ENCODE data around the gene CTDNEP1. TPM values are rescaled to one million over a fixed set of nuclear protein-coding genes. Genes with fewer than 3 reads are reported as not detected.

The CTDNEP1 gene
- total and polyA plus RNA-seq, 2 of the 4 experiments (the other 2 are of a cell fraction) = 23.8 to 132 TPM

- TF ChIP-seq USF2 (IDR thresholded peaks at IDR 0.05; ENCODE audit: low read depth, low read length) (no peak; the same call in 1 of the 2 replicates), POLR2A (IDR thresholded peaks at IDR 0.05; ENCODE audit: low read depth, low read length) (peak; percentile 15; the same call in 1 of the 2 replicates)
Measured at GRCh38 chr17:7281074-7281952, 29.8 kb upstream of the CTDNEP1 start, which contains the start of gene SLC2A4 (continued).

DNA sequence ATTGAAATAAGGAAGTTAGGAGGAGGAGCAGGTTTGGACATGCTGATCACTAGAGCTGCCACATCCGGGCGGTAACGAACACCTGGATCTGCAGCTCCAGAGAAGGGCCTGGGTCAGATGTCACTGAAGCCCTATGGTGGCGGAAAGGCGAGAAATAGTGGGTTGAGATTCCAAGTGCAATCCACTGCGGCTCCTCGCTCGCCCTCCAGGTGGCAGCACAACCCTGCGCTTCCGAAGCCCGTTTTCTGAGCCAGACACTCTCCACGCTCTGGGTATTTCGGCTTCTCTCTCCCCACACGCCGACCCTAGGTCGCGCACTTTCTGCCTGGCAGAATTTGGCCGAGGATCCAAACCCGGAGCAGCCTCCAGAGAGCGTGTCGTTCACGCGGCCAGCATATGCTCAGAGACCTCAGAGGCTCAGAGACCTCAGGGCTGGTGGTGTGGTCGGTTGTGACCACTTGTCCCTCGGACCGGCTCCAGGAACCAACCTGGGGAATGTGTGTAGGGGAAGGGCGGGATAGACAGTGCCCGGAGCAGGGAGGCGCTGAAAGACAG is 29.1 kb upstream of the CTDNEP1 start:
- Histone ChIP-seq H3K36me3 (ENCODE audit: control insufficient read depth, insufficient read depth, low read length) (no peaks in the 10 kb centered on the region), H3K9ac (ENCODE audit: low read depth, low read length) (no peak overlapping the region), H3K14ac (replicated peaks; ENCODE audit: low read depth, low read length) (no peak overlapping the region), H3K27me3 (ENCODE audit: control insufficient read depth, insufficient read depth, low read length) (peaks cover 22% of the 10 kb centered on the region; the same call in 1 of the 2 replicates), H3K56ac (ENCODE audit: extremely low read depth, insufficient read depth, low read length) (no peak overlapping the region), H4K5ac (ENCODE audit: low read depth, low read length) (no peak overlapping the region), H2BK20ac (ENCODE audit: low read depth, low read length) (no peak overlapping the region), H3K23ac (ENCODE audit: low read depth, low read length) (no peak overlapping the region), H4K8ac (ENCODE audit: low read depth in 2 of 2, low read length in 2 of 2) (no peak overlapping the region), H2AK9ac (replicated peaks; ENCODE audit: low read depth, low read length, poor library complexity) (no peak overlapping the region), H3K4ac (ENCODE audit: low read depth, low read length) (no peak overlapping the region), H2BK5ac (ENCODE audit: low read depth, low read length, poor library complexity, severe bottlenecking) (no peak overlapping the region), H2BK15ac (ENCODE audit: low read depth, low read length) (no peak overlapping the region), H3K4me3 (ENCODE audit: insufficient read depth, low read depth, low read length) (peak overlapping the region; percentile 11; the same call in 1 of the 2 replicates), H3K79me1 (ENCODE audit: low read depth in 1 of 2, low read length in 2 of 2) (no peaks in the 10 kb centered on the region), H2AFZ (replicated peaks; ENCODE audit: low read length, poor library complexity) (peak overlapping the region; percentile 91), H2BK120ac (ENCODE audit: low read depth, low read length) (no peak overlapping the region), H4K91ac (ENCODE audit: insufficient read depth, low read depth, low read length) (no peak overlapping the region), H4K20me1 (ENCODE audit: insufficient read depth, low read length) (no peaks in the 10 kb centered on the region), H2AK5ac (ENCODE audit: low read depth, low read length) (no peak overlapping the region), H3K4me2 (ENCODE audit: low read depth, low read length) (peak overlapping the region; percentile 81), H3K27ac (ENCODE audit: insufficient read depth, low read length) (no peak overlapping the region), H3K9me3 (ENCODE audit: control insufficient read depth, insufficient read depth, low read length) (no peaks in the 10 kb centered on the region), H3K4me1 (ENCODE audit: control insufficient read depth, insufficient read depth, low read length) (peaks cover 2% of the 10 kb centered on the region; the same call in 1 of the 2 replicates), H3K9me1 (ENCODE audit: insufficient read depth, low read length) (no peaks in the 10 kb centered on the region), H3K18ac (ENCODE audit: low read depth, low read length) (no peak overlapping the region)
- dilution Hi-C loops (cut with HindIII; ENCODE audit: low sequenced_read_pairs, unreplicated experiment) = no loop called here
- in situ Hi-C loops (cut with MboI; ENCODE audit: low sequenced_read_pairs) = no loop called here
- WGBS, 2 experiments (ENCODE audit: extremely low coverage in 2 of 2, insufficient read length in 1 of 2) = 0% methylated on average over 8 of the region's 29 CpGs; no CpG with 5 or more reads in 1 of the 2 experiments
- intact Hi-C loops (cut with micrococcal nuclease) = loop anchor here (1.0 to 2.0 kb wide), 4 partner anchors 16 to 308 kb away; partner anchors contain the start of gene SENP3
- ChIA-PET POLR2A (ENCODE audit: unreplicated experiment) (no interaction called here), CTCF (interaction anchor here (0.6 to 2.7 kb wide), 3 partner anchors 9 to 16 kb away, joined by 5 to 17 read pairs (median 6); no protein-coding TSS in a partner anchor)
- DNase-seq = peak; percentile 68
- ATAC-seq (ENCODE audit: low read depth) = peak; percentile 83
- no TSS peak for BruUV-seq (replicated peaks)
- TF ChIP-seq CHD1 (IDR thresholded peaks at IDR 0.05; ENCODE audit: low read depth, low read length) (0 out of 2 replicates have a peak, but pooled peaks have one; percentile 34), BHLHE40 (IDR thresholded peaks at IDR 0.05; ENCODE audit: low read depth, low read length) (no peak), CTCF (conservative IDR thresholded peaks at IDR 0.05; ENCODE audit: low read depth, low read length) (peak; percentile 96), FOS (IDR thresholded peaks at IDR 0.05; ENCODE audit: low read depth, low read length) (no peak), RFX5 (IDR thresholded peaks at IDR 0.05; ENCODE audit: low read depth, low read length) (no peak), USF2 (IDR thresholded peaks at IDR 0.05; ENCODE audit: low read depth, low read length) (no peak), RAD21 (IDR thresholded peaks at IDR 0.05; ENCODE audit: low read length) (peak; percentile 96), MAFK (IDR thresholded peaks at IDR 0.05; ENCODE audit: low read depth, low read length) (no peak)
